K562 (cell line): ENCODE measurements around the gene RFC2. TPM values are rescaled to one million over a fixed set of nuclear protein-coding genes. Genes with fewer than 3 reads are reported as not detected.
A peak's percentile ranks its signal among the peaks of the same experiment; 100 is the strongest.

Experiments
- ATF4 ChIP-seq: fragments of 450-650 bp; formaldehyde crosslinking; IDR thresholded peaks from 2 replicates; pipeline ENCODE4 v1.4.0; 2022; ENCODE audit warnings: mild to moderate bottlenecking, moderate library complexity
- CHD1 ChIP-seq: fragments of 200-600 bp; sonication (generic); IDR thresholded peaks from one replicate; pipeline ENCODE4 v1.6.1; 2012; ENCODE audit warnings: mild to moderate bottlenecking, moderate library complexity, low read length, inconsistent platforms
- CREB5 ChIP-seq: fragments of 250-450 bp; sonication (Bioruptor Pico); IDR thresholded peaks from 2 replicates; pipeline ENCODE4 v1.5.0; 2020; ENCODE audit warnings: mild to moderate bottlenecking
- CTCF ChIP-seq, 3 experiments: IDR thresholded peaks in 2 of 3; conservative IDR thresholded peaks in 1 of 3; 2 replicates each; pipeline ENCODE4 v1.5.1; 2011 to 2012; ENCODE audit warnings: low read length in 3 of 3, mild to moderate bottlenecking in 3 of 3, control low read depth in 2 of 3, improper control_type of control experiment in 1 of 3, inconsistent platforms in 1 of 3, low read depth in 1 of 3, mixed read lengths in 1 of 3, moderate library complexity in 1 of 3; ENCODE audit not compliant: insufficient read depth in 2 of 3
- E2F5 ChIP-seq: sonication (generic); formaldehyde crosslinking; IDR thresholded peaks from 2 replicates; pipeline ENCODE4 v1.8.0; 2022; ENCODE audit warnings: mild to moderate bottlenecking, missing genetic modification reagents
- FOXA1 ChIP-seq: fragments of 450-650 bp; IDR thresholded peaks from 2 replicates; pipeline ENCODE4 v1.6.1; 2016; ENCODE audit warnings: mild to moderate bottlenecking, borderline replicate concordance
- KLF1 ChIP-seq: fragments of 450-650 bp; IDR thresholded peaks from 2 replicates; pipeline ENCODE4 v1.6.1; 2016; ENCODE audit warnings: missing genetic modification characterization, missing compliant biosample characterization
- MECOM ChIP-seq: fragments of 250-450 bp; sonication (Bioruptor Pico); IDR thresholded peaks from 2 replicates; pipeline ENCODE4 v1.8.0; 2022; ENCODE audit warnings: inconsistent platforms
- MTA2 ChIP-seq: fragments of 450-650 bp; IDR thresholded peaks from 2 replicates; pipeline ENCODE4 v1.6.1; 2016; ENCODE audit warnings: low read depth
- POLR2AphosphoS5 ChIP-seq: IDR thresholded peaks from 2 replicates; pipeline ENCODE4 v1.6.1; 2011; ENCODE audit warnings: mild to moderate bottlenecking, low read depth, low read length, moderate library complexity; ENCODE audit not compliant: control insufficient read depth, insufficient read depth
- RFX7 ChIP-seq: fragments of 250-450 bp; sonication (Bioruptor Pico); IDR thresholded peaks from 2 replicates; pipeline ENCODE4 v1.5.1; 2021; ENCODE audit warnings: mild to moderate bottlenecking
- RNF2 ChIP-seq: sonication (generic); IDR thresholded peaks from 2 replicates; pipeline ENCODE4 v1.6.1; 2016
- SPI1 ChIP-seq: IDR thresholded peaks from 2 replicates; pipeline ENCODE4 v1.6.1; 2011; ENCODE audit warnings: low read depth, low read length, control low read depth, borderline replicate concordance
- STAT6 ChIP-seq: sonication (generic); formaldehyde crosslinking; IDR thresholded peaks from 2 replicates; pipeline ENCODE4 v1.8.1; 2023; ENCODE audit warnings: mild to moderate bottlenecking, missing genetic modification reagents
- TEAD2 ChIP-seq: fragments of 450-650 bp; IDR thresholded peaks from 2 replicates; pipeline ENCODE4 v1.6.1; 2016; ENCODE audit warnings: missing genetic modification characterization, control low read depth, missing compliant biosample characterization
- ZBTB17 ChIP-seq: fragments of 450-650 bp; formaldehyde crosslinking; IDR thresholded peaks from 2 replicates; pipeline ENCODE4 v1.4.0; 2020; ENCODE audit warnings: mild to moderate bottlenecking
- ZFX ChIP-seq: sonication (generic); formaldehyde crosslinking; IDR thresholded peaks from 2 replicates; pipeline ENCODE4 v1.8.0; 2022; ENCODE audit warnings: mild to moderate bottlenecking, missing genetic modification reagents, moderate library complexity
- ZNF124 ChIP-seq: sonication (generic); formaldehyde crosslinking; IDR thresholded peaks from 2 replicates; pipeline ENCODE4 v1.8.1; 2022; ENCODE audit warnings: missing genetic modification reagents
- ZNF282 ChIP-seq: sonication (generic); formaldehyde crosslinking; IDR thresholded peaks from 2 replicates; pipeline ENCODE4 v1.8.1; 2023; ENCODE audit warnings: missing genetic modification reagents
- ZNF586 ChIP-seq: fragments of 450-650 bp; formaldehyde crosslinking; conservative IDR thresholded peaks from 2 replicates; pipeline ENCODE4 v1.4.0; 2020; ENCODE audit warnings: mild to moderate bottlenecking, moderate library complexity
- ZNF778 ChIP-seq: fragments of 450-650 bp; formaldehyde crosslinking; IDR thresholded peaks from 2 replicates; pipeline ENCODE4 v1.4.0; 2020; ENCODE audit warnings: mild to moderate bottlenecking, moderate library complexity
- polyA plus RNA-seq, 8 experiments: library from polyadenylated mRNA; depleted of rRNA in 4 of 8; stranded (reverse) in 5 of 8; unstranded in 3 of 8; fragments of >200 nt; fragmentation: Nextera tagmentation in 2 of 8; fragmentation: Illumina TruSeq in 1 of 8; extraction: Ambion mirVana in 2 of 8; extraction: Trizol in 1 of 8; gene quantifications; 2 replicates each; pipeline versions ENCODE4 v1.2.1 to v1.2.3, GENCODE V29; 2011 to 2014; ENCODE audit warnings: inconsistent platforms in 1 of 8, missing spikeins in 1 of 8
- total RNA-seq, 7 experiments: library from RNA; depleted of rRNA in 6 of 7; stranded (reverse); fragments of >200 nt in 6 of 7; fragmentation: Illumina TruSeq in 2 of 7; extraction: Trizol in 2 of 7; gene quantifications; 2 replicates each; pipeline versions ENCODE4 v1.2.1 to v1.2.3, GENCODE V29; 2011 to 2021; ENCODE audit warnings: low replicate concordance in 1 of 7

The RFC2 gene
- total and polyA plus RNA-seq, 9 of the 15 experiments (the other 6 are each of a cell fraction or from before 2014, with no cell fraction given), result 32.5 to 161 (median 102) TPM

- TF ChIP-seq CREB5 (CRISPR knock-in tag) (no peak), MECOM (CRISPR knock-in tag) (no peak), STAT6 (CRISPR knock-in tag) (no peak; the same call in 1 of the 2 replicates), ZNF586 (CRISPR knock-in tag) (no peak), RNF2 (peak; percentile 96), SPI1 (peak; percentile 97), POLR2AphosphoS5 (peak; percentile 47; the same call in 1 of the 2 replicates), MTA2 (peak; percentile 19; the same call in 1 of the 2 replicates), ZNF282 (no peak), CTCF (IDR thresholded peaks at IDR 0.05 in 2 of 3, conservative IDR thresholded peaks at IDR 0.05 in 1 of 3; ENCODE audit: insufficient read depth in 2 of 3, low read depth in 1 of 3, low read length in 3 of 3) (no peak), ZNF778 (no peak), TEAD2 (tag) (no peak), ZNF124 (no peak), RFX7 (CRISPR knock-in tag) (no peak), E2F5 (CRISPR knock-in tag) (0 out of 2 replicates have a peak, but pooled peaks have one; percentile 46), KLF1 (tag) (no peak), ATF4 (CRISPR knock-in tag) (no peak), ZFX (CRISPR knock-in tag) (0 out of 2 replicates have a peak, but pooled peaks have one; percentile 24), FOXA1 (no peak), CHD1 (no peak), ZBTB17 (peak; percentile 74; the same call in 1 of the 2 replicates)
These were observed 18.3 kb upstream of the RFC2 start (continued) for GRCh38 chr7:74272305-74273038.
